ENCODE results near the gene IFT20.
A peak's percentile ranks its signal among the peaks of the same experiment; 100 is the strongest.

Gene IFT20

GRCh38 chr17:28325211-28325610 is 10.1 kb downstream of the IFT20 start:
- DNase-seq (ENCODE audit: low spot score) = no peak
- no peak for TF ChIP-seq CTCF (IDR thresholded peaks at IDR 0.05; ENCODE audit: extremely low read depth, missing control alignments)

- DNase-seq (ENCODE audit: low spot score) = no peak
- TF ChIP-seq CTCF (IDR thresholded peaks at IDR 0.05; ENCODE audit: extremely low read depth, missing control alignments) = no peak
Measured at GRCh38 chr17:28324781-28325180, 10.5 kb downstream of the IFT20 start.

DNA sequence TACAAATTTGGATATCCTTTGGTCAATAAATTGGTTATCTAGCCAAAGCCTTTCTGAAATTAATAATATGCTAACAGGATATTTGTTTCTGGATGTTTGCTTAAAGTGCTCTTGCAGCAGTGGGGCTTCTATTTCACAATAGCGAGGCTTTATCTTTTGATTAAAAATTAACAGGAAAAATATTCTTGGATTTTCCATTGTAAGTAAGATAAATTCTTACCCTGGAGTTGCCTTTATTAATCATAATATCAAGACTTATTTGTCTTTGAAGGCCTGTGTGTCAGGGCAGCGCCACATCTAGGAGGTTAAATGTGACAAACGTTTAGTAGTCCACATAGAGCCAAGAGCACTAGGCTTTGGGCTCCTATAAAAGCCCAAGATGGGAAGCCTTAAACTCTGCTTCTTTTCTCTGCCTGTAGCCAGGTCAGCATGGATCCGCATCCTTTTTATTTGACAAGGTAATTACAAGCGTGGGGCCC is 11.0 kb downstream of the IFT20 start:
- no peak for DNase-seq (ENCODE audit: low spot score)
- TF ChIP-seq CTCF (IDR thresholded peaks at IDR 0.05; ENCODE audit: extremely low read depth, missing control alignments) = no peak

DNA sequence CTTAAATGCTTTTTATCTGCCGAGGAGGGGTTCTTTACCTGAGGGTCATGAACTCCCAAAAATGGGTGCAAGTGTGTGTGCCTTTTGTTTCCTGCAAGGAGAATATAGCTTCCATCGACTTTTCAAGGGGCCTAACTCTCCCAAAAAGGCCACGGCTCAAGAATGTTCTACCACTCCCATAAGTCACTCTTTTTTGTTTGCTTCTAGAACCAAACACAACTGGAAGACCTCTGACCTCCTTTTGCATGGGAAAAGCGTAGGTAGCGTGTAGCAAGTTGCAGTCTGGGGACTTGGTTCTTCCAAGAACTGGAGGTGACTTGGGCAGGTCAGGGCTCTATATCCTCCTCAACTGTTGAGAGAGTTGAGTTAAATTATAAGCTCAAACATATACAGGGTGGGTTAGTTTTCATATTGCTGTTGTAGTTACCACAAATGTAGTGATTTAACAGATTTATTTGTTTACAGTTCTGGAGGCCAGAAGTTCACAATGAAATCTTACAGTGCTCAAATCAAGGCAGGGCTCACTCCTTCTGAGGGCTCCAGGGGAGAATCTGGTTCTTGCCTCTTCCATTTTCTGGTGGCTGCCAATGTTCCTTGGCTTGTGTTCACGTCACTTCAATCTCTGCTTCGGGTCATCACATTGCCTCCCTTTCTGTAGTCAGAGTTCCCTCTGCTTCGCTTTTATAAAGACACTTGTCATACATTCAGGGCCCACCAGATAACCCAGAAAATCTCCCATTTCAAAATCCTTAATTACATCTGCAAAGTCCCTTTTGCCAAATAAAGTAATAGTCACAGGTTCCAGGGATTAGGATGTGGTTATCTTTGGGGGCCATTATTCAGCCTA is 14.8 kb downstream of the IFT20 start:
- no peak for DNase-seq (ENCODE audit: low spot score)
- no peak for TF ChIP-seq CTCF (IDR thresholded peaks at IDR 0.05; ENCODE audit: extremely low read depth, missing control alignments)

GRCh38 chr17:28319598-28319935 is 15.7 kb downstream of the IFT20 start:
- no peak for TF ChIP-seq CTCF (IDR thresholded peaks at IDR 0.05; ENCODE audit: extremely low read depth, missing control alignments)
- DNase-seq (ENCODE audit: low spot score) = no peak

GRCh38 chr17:28318759-28319597 is 16.3 kb downstream of the IFT20 start, which contains the start of gene TMEM97:
Gene TMEM97, plus strand, starts transcription at chr17:28319200. Its CDS starts 40 bp downstream, at chr17:28319240.
- DNase-seq (ENCODE audit: low spot score) = peak; percentile 96
- TF ChIP-seq CTCF (IDR thresholded peaks at IDR 0.05; ENCODE audit: extremely low read depth, missing control alignments) = no peak

Data from GM20000 (cell line).